HG02981 (cell line): ENCODE measurements around the gene WWOX.

Experiments
- ATAC-seq: cut with Tn5 transposase; IDR thresholded peaks from one replicate; pipeline ENCODE4 v1.9.1; 2021; ENCODE audit warnings: mild to moderate bottlenecking, moderate library complexity; ENCODE audit not compliant: unreplicated experiment

The WWOX gene

GRCh38 chr16:78994135-78994745, 894.8 kb downstream of the WWOX start:
- no peak for ATAC-seq

- ATAC-seq = no peak
Observed at GRCh38 chr16:78995441-78995840, 896.0 kb downstream of the WWOX start.

- no peak for ATAC-seq
Observed at GRCh38 chr16:78996790-78997189, 897.3 kb downstream of the WWOX start.

- no peak for ATAC-seq
Observed at GRCh38 chr16:78998879-78999278, 899.4 kb downstream of the WWOX start.

- ATAC-seq = no peak
Observed at GRCh38 chr16:79001156-79001967, 901.9 kb downstream of the WWOX start.

- no peak for ATAC-seq
Observed at GRCh38 chr16:79003026-79003609, 903.7 kb downstream of the WWOX start.

- ATAC-seq = no peak
Observed at GRCh38 chr16:79004309-79004708, 904.9 kb downstream of the WWOX start.

- ATAC-seq = no peak
Observed at GRCh38 chr16:79005096-79005495, 905.6 kb downstream of the WWOX start.

- no peak for ATAC-seq
Observed at GRCh38 chr16:79006206-79006605, 906.8 kb downstream of the WWOX start.

- no peak for ATAC-seq
Observed at GRCh38 chr16:79006765-79007164, 907.3 kb downstream of the WWOX start.

- ATAC-seq = no peak
Observed at GRCh38 chr16:79007614-79008013, 908.2 kb downstream of the WWOX start.

GRCh38 chr16:79008036-79008868, 908.8 kb downstream of the WWOX start:
- ATAC-seq = no peak

- no peak for ATAC-seq
Observed at GRCh38 chr16:79008869-79009179, 909.4 kb downstream of the WWOX start.

GRCh38 chr16:79009896-79010295, 910.4 kb downstream of the WWOX start:
- ATAC-seq = no peak

GRCh38 chr16:79011282-79011681, 911.8 kb downstream of the WWOX start:
- ATAC-seq = no peak

- no peak for ATAC-seq
Observed at GRCh38 chr16:79012671-79013434, 913.4 kb downstream of the WWOX start.

- no peak for ATAC-seq
Observed at GRCh38 chr16:79013930-79014660, 914.6 kb downstream of the WWOX start.

GRCh38 chr16:79018650-79019429, 919.4 kb downstream of the WWOX start:
- no peak for ATAC-seq

- no peak for ATAC-seq
Observed at GRCh38 chr16:79019431-79019830, 920.0 kb downstream of the WWOX start.
